ENCODE results near the gene TBL3. TPM values are rescaled to one million over a fixed set of nuclear protein-coding genes. Genes with fewer than 3 reads are reported as not detected.
A peak's percentile ranks its signal among the peaks of the same experiment; 100 is the strongest.

TBL3 gene
- total RNA-seq, result 81.4 and 87.5 TPM in 2 replicates

DNA sequence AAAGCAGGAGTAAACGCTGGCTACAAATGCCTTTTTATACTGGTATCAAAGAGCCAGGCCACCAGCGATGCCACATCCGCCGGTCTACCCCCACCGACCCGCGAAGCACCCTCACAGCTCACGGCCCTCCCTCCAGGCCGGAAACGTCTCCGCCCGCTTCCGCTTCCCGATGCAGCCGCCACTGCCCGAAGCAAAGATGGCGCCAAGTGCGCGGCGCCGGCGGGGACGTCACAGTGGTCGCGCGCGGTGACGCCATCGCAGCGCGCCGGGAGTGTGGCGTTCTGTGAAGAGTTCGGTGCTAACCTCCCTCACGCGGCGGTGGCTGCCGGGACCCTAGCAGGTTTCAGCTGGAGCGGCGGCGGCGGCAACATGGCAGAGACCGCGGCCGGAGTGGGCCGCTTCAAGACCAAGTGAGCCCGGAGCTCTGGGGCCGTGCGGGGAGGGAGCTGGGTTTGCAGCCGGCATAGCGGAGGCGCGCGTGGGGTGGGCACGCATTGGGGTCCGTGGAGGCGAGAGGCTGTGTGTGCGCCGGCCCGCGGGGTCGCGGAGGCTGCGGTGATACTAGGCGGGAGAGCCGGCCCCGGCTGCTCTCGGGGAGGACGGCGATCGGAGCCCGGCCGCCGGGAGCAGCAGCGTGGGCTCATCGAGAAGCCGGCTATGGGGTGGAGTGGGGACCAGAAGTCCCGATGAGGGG, at the start of gene TBL3:
Gene TBL3, plus strand, starts transcription at position 258 of the 694 bp plus-strand sequence. Its CDS starts 112 bp downstream, at position 370.
- peak within 1 kb of the TSS; percentile 95 for H3K27ac Mint-ChIP-seq
- H3K9me3 Mint-ChIP-seq, result no peaks in the 10 kb centered on the region
- intact Hi-C loops (cut with micrococcal nuclease), result loop anchor here (1.0 to 5.0 kb wide), 3 partner anchors 8 to 35 kb away; partner anchors contain the start of genes RPS2 and ZNF598
- no peaks in the 10 kb centered on the region for H3K27me3 Mint-ChIP-seq
- peak; percentile 99 for DNase-seq
- H3K4me1 Mint-ChIP-seq, result peaks cover 17% of the 10 kb centered on the region
- H3K4me3 Mint-ChIP-seq, result peak within 1 kb of the TSS; percentile 99
- H3K36me3 Mint-ChIP-seq (ENCODE audit: low read depth), result peaks cover 23% of the 10 kb centered on the region

DNA sequence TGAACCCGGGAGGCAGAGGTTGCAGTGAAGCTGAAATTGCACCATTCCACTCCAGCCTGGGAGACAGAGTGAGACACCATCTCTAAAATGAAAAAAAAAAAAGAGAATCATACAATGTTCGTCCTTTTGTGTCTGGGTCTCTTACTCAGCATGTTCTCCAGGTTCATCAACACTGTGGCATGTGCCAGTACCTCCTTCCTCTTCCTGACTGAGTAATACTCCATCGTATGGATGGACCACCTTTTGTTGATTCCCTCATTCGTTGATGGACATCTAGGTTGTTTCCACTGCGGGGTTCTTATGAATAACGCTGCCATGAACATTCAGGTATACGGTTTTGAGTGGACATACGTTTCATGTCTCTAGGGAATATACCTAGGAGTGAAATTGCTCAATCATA, 49.5 kb upstream of the TBL3 start:
- Mint-ChIP-seq H3K9me3 (no peaks in the 10 kb centered on the region), H3K27me3 (peaks cover 47% of the 10 kb centered on the region), H3K4me3 (no peak overlapping the region), H3K27ac (no peak overlapping the region), H3K4me1 (peaks cover 7% of the 10 kb centered on the region), H3K36me3 (ENCODE audit: low read depth) (no peaks in the 10 kb centered on the region)
- DNase-seq, result no peak
- intact Hi-C loops (cut with micrococcal nuclease), result no loop called here

DNA sequence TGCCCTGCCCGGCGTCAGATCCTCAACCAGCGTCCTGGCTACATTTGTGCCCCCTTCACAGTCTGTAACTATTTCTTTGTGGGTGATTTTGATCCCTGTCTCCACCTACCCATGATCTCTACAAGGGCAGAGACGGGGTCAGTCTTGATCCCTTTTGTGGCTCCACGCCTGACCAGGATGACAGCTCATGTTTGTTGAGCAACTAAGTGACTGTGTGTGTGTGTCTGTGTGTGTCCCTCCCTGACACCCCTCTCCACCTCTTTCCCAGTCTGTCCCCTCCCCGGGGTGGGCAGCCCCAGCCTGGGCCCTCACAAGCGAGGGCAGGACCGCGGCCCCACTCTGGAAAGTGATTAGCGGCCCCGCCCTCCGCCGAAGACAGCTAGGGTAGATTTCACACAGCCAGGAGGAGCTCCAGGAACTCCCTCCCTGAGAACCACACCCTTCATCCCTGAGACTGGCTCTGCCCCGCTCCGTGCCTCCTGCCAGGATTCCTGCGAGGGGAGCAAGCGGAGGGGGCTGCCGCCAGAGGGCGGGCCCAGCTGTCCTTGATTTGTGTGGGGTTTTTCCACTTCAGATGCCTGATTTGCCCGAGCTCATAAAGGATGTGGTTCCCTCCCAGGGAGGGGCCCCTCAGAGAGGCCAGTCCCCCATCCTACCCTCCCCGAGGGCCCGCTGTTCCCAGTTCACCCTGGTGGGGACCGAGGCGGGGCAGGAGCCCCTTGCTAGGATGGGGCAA, 48.4 kb upstream of the TBL3 start:
- H3K4me1 Mint-ChIP-seq, result peaks cover 7% of the 10 kb centered on the region
- no peak for DNase-seq
- no peak overlapping the region for H3K27ac Mint-ChIP-seq
- H3K36me3 Mint-ChIP-seq (ENCODE audit: low read depth), result no peaks in the 10 kb centered on the region
- intact Hi-C loops (cut with micrococcal nuclease), result no loop called here
- H3K9me3 Mint-ChIP-seq, result no peaks in the 10 kb centered on the region
- H3K4me3 Mint-ChIP-seq, result no peak overlapping the region
- peaks cover 47% of the 10 kb centered on the region for H3K27me3 Mint-ChIP-seq

DNA sequence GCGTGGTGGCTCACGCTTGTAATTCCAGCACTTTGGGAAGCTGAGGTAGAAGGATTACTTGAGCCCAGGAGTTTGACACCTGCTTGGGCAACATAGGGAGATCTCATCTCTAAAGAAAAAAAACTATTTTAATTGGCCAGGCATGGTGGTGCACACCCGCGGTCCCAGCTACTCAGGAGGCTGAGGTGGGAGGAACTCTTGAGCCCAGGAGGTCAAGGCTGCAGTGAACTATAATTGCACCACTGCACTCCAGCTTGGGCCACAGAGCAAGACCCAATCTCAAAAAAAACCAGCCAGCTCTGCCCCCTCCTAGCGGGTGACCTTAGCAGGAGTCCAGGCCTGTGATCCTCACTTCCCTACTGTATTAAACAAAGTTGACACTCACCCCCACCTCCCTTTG, 47.8 kb upstream of the TBL3 start:
- intact Hi-C loops (cut with micrococcal nuclease), result no loop called here
- H3K9me3 Mint-ChIP-seq, result no peaks in the 10 kb centered on the region
- H3K27ac Mint-ChIP-seq, result no peak overlapping the region
- peaks cover 42% of the 10 kb centered on the region for H3K27me3 Mint-ChIP-seq
- no peaks in the 10 kb centered on the region for H3K36me3 Mint-ChIP-seq (ENCODE audit: low read depth)
- no peak for DNase-seq
- no peak overlapping the region for H3K4me3 Mint-ChIP-seq
- H3K4me1 Mint-ChIP-seq, result peaks cover 8% of the 10 kb centered on the region

DNA sequence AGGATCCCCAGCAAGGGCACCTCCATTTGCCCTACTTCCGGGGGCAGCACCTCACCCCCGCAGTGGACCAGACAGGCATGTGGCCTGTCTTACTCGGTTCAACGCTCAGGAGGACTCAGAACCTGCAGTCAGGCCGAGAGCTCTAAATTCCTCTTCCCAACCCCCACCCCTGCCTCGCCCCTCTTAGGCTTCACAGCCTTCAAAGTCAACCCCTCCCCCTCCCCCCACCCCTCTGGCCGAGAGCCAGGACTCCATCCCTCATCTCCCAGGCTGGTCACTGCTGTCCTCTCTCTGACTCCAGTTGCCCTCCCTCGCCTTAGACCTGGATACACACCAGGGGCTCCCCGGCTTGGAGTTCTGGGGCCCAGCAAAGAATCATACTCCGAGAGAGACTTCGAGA, 45.6 kb upstream of the TBL3 start:
- Mint-ChIP-seq H3K36me3 (ENCODE audit: low read depth) (no peaks in the 10 kb centered on the region), H3K4me3 (no peak overlapping the region), H3K27me3 (peaks cover 28% of the 10 kb centered on the region), H3K9me3 (no peaks in the 10 kb centered on the region), H3K27ac (no peak overlapping the region), H3K4me1 (peaks cover 2% of the 10 kb centered on the region)
- no peak for DNase-seq
- intact Hi-C loops (cut with micrococcal nuclease), result loop anchor here (5.0 kb wide), 1 partner anchor 114 kb away; no protein-coding TSS in a partner anchor

DNA sequence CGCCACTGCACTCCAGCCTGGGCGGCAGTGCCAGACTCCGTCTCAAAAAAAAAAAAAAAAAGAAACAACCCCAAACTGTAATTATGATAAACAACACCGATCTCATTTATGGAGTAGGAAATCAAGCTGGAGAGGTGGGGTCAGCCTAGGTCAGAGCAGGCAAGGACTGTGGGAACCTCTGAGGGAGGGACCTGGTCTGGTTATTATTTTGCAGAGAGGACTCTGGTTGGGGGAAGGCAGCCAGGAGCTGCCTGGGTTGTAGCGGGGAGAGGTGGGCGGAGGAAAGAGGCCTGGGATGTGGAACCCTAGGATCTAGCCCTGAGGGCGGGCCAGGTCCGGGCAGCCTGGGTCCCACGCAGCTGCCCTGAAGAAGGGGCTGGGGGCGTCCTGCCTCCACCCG, 42.7 kb upstream of the TBL3 start:
- peak; percentile 65 for DNase-seq
- H3K4me3 Mint-ChIP-seq, result peak overlapping the region; percentile 73
- H3K27ac Mint-ChIP-seq, result peak overlapping the region; percentile 73
- intact Hi-C loops (cut with micrococcal nuclease), result loop anchor here (1.0 to 5.0 kb wide), 2 partner anchors 14 to 117 kb away; partner anchors contain the start of gene MSRB1
- H3K9me3 Mint-ChIP-seq, result no peaks in the 10 kb centered on the region
- peaks cover 2% of the 10 kb centered on the region for H3K4me1 Mint-ChIP-seq
- H3K36me3 Mint-ChIP-seq (ENCODE audit: low read depth), result no peaks in the 10 kb centered on the region
- peaks cover 7% of the 10 kb centered on the region for H3K27me3 Mint-ChIP-seq

DNA sequence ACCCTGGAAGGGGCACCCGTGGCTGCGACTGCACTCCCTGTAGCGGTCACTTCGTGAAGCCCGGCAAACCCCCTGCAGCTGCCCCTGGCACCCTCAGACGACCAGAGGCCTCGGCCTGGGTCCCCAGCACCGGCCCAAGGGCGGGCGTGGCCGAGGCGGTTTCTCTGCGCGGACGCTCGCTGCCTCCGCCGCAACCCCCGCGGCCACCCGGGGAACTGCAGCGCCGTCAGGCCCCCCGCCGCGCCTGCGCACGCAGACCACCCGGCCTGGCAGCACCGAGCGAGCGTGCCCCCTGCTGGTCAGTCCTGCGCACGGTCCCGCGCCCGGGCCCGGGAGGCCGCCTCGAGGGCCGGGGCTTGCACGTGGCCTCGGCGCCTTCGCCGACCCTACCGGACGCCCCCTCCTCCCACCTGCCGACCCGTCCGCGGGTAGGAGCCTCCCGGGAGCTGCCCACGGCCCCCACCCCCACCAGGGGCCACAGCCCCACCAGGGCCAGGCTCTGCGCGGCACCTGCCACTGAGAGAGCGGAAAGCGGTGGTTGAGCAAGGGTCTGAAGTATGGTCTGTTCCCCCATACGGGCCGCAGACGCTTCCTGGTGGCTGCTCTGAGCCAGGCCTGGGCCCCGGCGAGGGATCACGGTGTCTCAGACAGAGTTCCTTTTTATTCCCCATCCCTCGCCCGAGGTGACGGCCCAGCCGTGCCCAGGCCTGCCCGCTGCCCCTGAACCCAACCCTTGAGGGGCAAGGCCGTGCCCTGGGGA, 42.1 kb upstream of the TBL3 start:
- peak overlapping the region; percentile 67 for H3K4me3 Mint-ChIP-seq
- peaks cover 2% of the 10 kb centered on the region for H3K4me1 Mint-ChIP-seq
- H3K27me3 Mint-ChIP-seq, result peaks cover 1% of the 10 kb centered on the region
- intact Hi-C loops (cut with micrococcal nuclease), result loop anchor here (1.0 to 5.0 kb wide), 3 partner anchors 14 to 117 kb away; partner anchors contain the start of gene MSRB1
- no peak overlapping the region for H3K27ac Mint-ChIP-seq
- no peaks in the 10 kb centered on the region for H3K9me3 Mint-ChIP-seq
- no peaks in the 10 kb centered on the region for H3K36me3 Mint-ChIP-seq (ENCODE audit: low read depth)
- peak; percentile 99 for DNase-seq

DNA sequence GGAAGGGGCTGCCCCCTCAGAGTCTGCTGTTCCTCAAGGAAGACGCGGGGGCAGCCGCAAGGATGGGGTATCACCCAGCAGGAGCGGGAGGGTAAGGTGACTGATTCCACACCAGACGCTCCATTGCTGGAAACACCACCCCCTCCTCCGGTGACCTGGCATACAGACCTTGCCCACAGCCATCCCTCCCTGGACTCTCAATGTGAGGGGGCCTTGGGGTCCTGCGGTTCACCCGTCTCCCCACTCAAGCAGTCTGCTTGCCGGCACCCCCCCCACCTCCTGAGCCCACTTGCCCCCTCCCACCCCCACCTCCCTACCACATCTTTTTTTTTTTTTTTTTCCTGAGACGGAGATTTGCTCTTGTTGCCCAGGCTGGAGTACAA, 41.5 kb upstream of the TBL3 start:
- Mint-ChIP-seq H3K27me3 (no peaks in the 10 kb centered on the region), H3K36me3 (ENCODE audit: low read depth) (no peaks in the 10 kb centered on the region), H3K4me3 (no peak overlapping the region), H3K4me1 (peaks cover 2% of the 10 kb centered on the region), H3K27ac (no peak overlapping the region), H3K9me3 (no peaks in the 10 kb centered on the region)
- intact Hi-C loops (cut with micrococcal nuclease), result loop anchor here (2.0 kb wide), 1 partner anchor 66 kb away; no protein-coding TSS in a partner anchor
- DNase-seq, result no peak

DNA sequence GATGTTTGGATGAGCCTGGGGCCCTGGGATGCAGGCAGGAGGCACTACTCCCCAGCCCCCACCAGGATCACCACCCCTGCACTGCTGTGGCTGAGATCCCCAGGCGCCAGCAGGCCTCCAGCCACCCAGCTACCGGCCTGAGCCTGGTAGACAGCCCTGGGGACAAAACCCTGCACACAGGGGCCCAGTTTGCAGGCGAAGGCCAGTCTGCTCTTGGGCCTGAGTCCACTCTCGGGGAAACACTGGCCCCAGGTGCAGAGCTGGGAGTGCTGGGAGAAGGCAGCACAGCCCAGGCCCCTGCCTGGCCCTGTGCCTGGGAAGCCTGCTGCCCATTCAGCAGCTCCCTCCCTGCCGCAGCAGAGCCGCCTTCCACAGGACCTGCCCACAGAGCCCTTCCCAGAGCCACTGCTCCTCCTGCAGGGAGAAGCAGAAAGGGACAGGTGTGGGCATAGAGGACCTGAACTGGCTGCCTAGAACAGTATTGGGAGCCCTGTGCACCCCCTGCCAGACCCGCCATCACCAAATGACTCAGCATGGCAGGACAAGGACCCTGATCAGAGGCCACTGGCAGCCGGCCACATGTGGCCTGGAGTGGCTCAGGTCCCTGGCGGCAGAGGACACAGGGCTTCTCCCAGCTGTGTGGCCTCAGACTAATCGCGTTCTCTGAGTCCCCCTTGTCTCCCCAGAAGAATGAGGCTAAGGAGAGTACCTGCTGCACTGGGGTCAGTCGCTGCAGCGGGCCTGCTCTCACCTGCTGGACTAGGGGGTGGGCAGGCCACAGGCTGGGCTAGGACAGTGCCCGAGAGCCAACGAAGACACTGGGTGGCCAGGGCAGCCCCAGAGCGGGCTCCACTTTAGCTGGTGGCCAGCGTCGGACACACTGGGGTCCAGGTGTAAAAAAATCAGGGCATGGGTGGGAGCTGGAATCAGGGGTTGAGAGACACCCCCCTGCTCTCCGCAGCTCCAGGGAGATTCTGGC, 39.5 kb upstream of the TBL3 start:
- H3K27me3 Mint-ChIP-seq, result no peaks in the 10 kb centered on the region
- H3K4me1 Mint-ChIP-seq, result peaks cover 2% of the 10 kb centered on the region
- H3K9me3 Mint-ChIP-seq, result no peaks in the 10 kb centered on the region
- intact Hi-C loops (cut with micrococcal nuclease), result no loop called here
- DNase-seq, result no peak
- H3K36me3 Mint-ChIP-seq (ENCODE audit: low read depth), result peaks cover 3% of the 10 kb centered on the region
- no peak overlapping the region for H3K27ac Mint-ChIP-seq
- H3K4me3 Mint-ChIP-seq, result no peak overlapping the region

DNA sequence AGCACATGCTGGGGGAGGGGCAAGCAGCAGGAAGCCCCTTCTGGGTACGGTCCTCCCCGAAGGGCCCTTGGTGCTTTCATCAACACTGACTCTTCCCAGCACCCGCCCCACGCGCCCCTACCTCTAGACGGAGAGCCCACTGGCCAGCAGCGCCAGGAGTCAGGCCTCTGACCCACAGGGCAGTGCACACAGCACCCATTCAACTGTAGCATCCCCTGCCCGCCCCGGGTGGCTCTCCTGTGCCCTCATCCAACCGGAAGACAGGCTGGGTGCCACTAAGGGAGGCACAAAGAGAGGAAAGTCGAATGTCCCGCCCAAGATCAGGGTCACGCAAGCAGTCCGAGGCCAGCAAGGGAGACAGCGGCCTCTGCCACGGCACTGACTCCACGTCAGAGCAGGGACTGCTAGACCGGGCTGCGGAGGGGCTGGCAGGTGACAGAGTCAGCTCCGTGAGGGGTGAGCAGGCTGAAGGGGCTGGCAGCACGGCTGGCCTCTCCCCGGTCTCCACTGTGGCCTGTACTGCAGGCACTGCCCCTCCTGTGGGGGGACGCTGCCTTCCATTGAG, 38.7 kb upstream of the TBL3 start:
- Mint-ChIP-seq H3K27me3 (no peaks in the 10 kb centered on the region), H3K9me3 (no peaks in the 10 kb centered on the region)
- intact Hi-C loops (cut with micrococcal nuclease), result no loop called here

DNA sequence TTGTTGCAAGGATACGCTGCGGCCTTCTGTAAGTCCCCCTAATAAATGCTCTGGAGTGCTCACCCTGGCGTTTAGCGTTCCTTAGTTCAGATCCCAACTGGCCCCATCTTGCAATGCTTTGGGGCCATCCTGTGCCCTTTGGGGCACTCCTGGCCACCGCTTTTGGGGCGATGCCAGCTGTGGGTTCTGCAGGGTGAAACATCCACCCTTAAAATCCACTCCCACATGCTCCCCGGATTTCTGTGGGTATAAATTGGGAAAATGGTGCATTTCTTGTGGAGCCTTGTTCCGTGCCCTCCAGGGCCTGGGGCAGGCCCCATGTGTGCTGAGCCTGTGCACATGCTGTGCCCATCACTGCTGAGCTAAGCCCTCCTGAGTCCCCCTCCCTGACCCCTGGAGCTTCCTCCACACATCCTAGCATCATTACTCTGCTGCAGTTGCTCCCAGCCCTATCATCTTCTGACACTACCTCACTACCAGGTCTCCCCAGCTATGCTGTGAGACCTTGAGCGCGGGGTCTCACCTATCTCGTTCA, 34.8 kb upstream of the TBL3 start:
- Mint-ChIP-seq H3K4me3 (no peak overlapping the region), H3K4me1 (peaks cover 6% of the 10 kb centered on the region), H3K9me3 (no peaks in the 10 kb centered on the region)

More for the DNA sequence above, 38.7 kb upstream of the TBL3 start:
- H3K36me3 Mint-ChIP-seq (ENCODE audit: low read depth), result peaks cover 5% of the 10 kb centered on the region
- H3K4me1 Mint-ChIP-seq, result peaks cover 2% of the 10 kb centered on the region
- H3K4me3 Mint-ChIP-seq, result no peak overlapping the region
- no peak overlapping the region for H3K27ac Mint-ChIP-seq
- no peak for DNase-seq

DNA sequence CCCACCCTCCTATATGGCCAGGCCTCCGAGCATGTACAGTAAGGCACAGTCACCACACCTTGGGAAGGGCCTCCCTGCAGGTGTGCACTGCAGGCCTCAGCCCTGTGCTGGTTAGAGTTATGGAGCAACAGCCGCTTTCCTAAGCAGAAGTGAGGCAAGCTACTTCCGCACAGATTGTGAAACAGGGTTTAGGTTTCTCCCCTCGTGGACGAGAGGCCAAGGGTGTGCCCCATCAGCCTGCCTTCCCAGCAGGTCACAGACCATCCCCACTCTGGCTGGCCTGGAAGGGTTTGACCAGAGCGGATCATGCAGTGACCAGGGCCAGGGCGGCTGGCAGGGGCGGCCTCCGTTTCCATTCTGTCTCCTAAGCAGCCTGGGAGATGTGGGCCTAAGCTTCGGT, 33.5 kb upstream of the TBL3 start:
- H3K4me3 Mint-ChIP-seq, result no peak overlapping the region
- no peaks in the 10 kb centered on the region for H3K9me3 Mint-ChIP-seq
- peaks cover 8% of the 10 kb centered on the region for H3K4me1 Mint-ChIP-seq
- no peak overlapping the region for H3K27ac Mint-ChIP-seq
- peaks cover 14% of the 10 kb centered on the region for H3K36me3 Mint-ChIP-seq (ENCODE audit: low read depth)
- intact Hi-C loops (cut with micrococcal nuclease), result no loop called here
- no peak for DNase-seq
- H3K27me3 Mint-ChIP-seq, result no peaks in the 10 kb centered on the region

More for the DNA sequence above, 34.8 kb upstream of the TBL3 start:
- DNase-seq, result no peak
- H3K27ac Mint-ChIP-seq, result no peak overlapping the region
- intact Hi-C loops (cut with micrococcal nuclease), result no loop called here
- peaks cover 14% of the 10 kb centered on the region for H3K36me3 Mint-ChIP-seq (ENCODE audit: low read depth)
- H3K27me3 Mint-ChIP-seq, result no peaks in the 10 kb centered on the region

Data from activated CD4-positive, alpha-beta T cell treated with anti-CD3 and anti-CD28 coated beads, Interleukin-2, amount 10 ng/mL, durations not matched to agents 24 days and 14 days (primary cell).